Ascending aorta (tissue), 2 donors: Measurements from ENCODE around the gene ELOVL5. TPM values are rescaled to one million over a fixed set of nuclear protein-coding genes. Genes with fewer than 3 reads are reported as not detected.
"Not testable (repeated sequence)": the region's sequence is repeated elsewhere in the genome, so short reads cannot be mapped to it uniquely, and the experiment has no call there.

Experiments
- DNase-seq, 2 donors: peaks; one replicate each; pipeline ENCODE4 v3.0.0-alpha.2; 2019; ENCODE audit warnings: low spot score in 2 of 2
- H3K27ac ChIP-seq, 2 donors: fragments of 200-600 bp; sonication (generic); one replicate each; pipeline ENCODE4 v1.5.1; 2016 to 2017; ENCODE audit warnings: mild to moderate bottlenecking in 1 of 2
- H3K27me3 ChIP-seq: fragments of 200-600 bp; sonication (generic); one replicate; pipeline ENCODE4 v1.5.1; 2017
- H3K36me3 ChIP-seq, 2 donors: fragments of 200-600 bp; sonication (generic); one replicate each; pipeline ENCODE4 v1.5.1; 2016
- H3K4me1 ChIP-seq, 2 donors: fragments of 200-600 bp; sonication (generic); one replicate each; pipeline ENCODE4 v1.5.1; 2016 to 2017; ENCODE audit warnings: mild to moderate bottlenecking in 1 of 2
- H3K4me3 ChIP-seq, 2 donors: fragments of 200-600 bp; sonication (generic); one replicate each; pipeline ENCODE4 v1.5.1; 2016 to 2017; ENCODE audit warnings: mild to moderate bottlenecking in 1 of 2
- H3K9me3 ChIP-seq, 2 donors: fragments of 200-600 bp; sonication (generic); one replicate each; pipeline ENCODE4 v1.5.1; 2016
- intact Hi-C: fragments of 100-400 bp; cut with DNase I; formaldehyde crosslinking; loops from one replicate; pipeline ENCODE4 v1.15.1; 2023
- total RNA-seq: library from RNA; depleted of rRNA; stranded (reverse); fragments of >200 nt; gene quantifications from one replicate; pipeline ENCODE4 v1.1.0, GENCODE V29; 2016
- TF ChIP-seq, protein P1 (sequence below), 3 experiments: fragments of 200-600 bp in 2 of 3; fragments of 450-650 bp in 1 of 3; sonication (generic) in 2 of 3; IDR thresholded peaks; one replicate each; pipeline ENCODE4 v1.5.1; 2016 to 2019; ENCODE audit warnings: antibody characterized with exemption in 3 of 3, mild to moderate bottlenecking in 1 of 3, moderate library complexity in 1 of 3

Gene ELOVL5
- total RNA-seq, 1 donor from 2014 or later, result 53.7 TPM

DNA sequence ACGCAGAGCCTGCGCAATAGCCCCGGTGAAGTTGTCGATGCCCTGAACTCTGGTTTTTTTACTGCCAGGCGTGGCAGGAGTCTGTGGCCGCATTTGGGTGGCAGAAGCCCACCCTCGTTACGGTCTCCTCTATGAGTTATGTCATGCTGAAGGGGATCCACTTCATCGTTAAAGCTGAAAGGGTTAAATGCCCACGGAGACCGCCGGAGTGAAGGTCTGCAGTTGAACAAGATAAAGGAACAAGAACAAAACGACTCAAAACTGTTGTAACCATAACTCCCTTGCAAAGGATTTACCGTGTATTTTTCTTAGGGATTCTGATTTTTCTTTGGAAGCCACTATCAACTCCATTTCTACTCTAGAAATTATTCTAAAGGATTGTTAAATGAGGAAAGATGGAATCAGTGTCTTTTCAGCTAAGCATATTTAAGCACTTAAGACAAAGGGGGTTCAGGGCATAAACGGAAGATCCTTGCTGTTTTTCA lies 501 bp upstream of the ELOVL5 start:
- Histone ChIP-seq H3K36me3 (no peaks in the 10 kb centered on the region), H3K9me3 (no peaks in the 10 kb centered on the region), H3K4me3 (peak overlapping the region; percentile 93 to 98), H3K4me1 (peaks cover 0 to 5% of the 10 kb centered on the region in 2 donors), H3K27me3 (no peaks in the 10 kb centered on the region), H3K27ac (peak overlapping the region; percentile 99)
- no peak for DNase-seq
- TF ChIP-seq, protein P1, sequence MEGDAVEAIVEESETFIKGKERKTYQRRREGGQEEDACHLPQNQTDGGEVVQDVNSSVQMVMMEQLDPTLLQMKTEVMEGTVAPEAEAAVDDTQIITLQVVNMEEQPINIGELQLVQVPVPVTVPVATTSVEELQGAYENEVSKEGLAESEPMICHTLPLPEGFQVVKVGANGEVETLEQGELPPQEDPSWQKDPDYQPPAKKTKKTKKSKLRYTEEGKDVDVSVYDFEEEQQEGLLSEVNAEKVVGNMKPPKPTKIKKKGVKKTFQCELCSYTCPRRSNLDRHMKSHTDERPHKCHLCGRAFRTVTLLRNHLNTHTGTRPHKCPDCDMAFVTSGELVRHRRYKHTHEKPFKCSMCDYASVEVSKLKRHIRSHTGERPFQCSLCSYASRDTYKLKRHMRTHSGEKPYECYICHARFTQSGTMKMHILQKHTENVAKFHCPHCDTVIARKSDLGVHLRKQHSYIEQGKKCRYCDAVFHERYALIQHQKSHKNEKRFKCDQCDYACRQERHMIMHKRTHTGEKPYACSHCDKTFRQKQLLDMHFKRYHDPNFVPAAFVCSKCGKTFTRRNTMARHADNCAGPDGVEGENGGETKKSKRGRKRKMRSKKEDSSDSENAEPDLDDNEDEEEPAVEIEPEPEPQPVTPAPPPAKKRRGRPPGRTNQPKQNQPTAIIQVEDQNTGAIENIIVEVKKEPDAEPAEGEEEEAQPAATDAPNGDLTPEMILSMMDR (IDR thresholded peaks at IDR 0.05), result no peak
- intact Hi-C loops, result loop anchor here (2.0 to 10.0 kb wide), 3 partner anchors 200 to 844 kb away; partner anchors contain the start of gene GSTA4

DNA sequence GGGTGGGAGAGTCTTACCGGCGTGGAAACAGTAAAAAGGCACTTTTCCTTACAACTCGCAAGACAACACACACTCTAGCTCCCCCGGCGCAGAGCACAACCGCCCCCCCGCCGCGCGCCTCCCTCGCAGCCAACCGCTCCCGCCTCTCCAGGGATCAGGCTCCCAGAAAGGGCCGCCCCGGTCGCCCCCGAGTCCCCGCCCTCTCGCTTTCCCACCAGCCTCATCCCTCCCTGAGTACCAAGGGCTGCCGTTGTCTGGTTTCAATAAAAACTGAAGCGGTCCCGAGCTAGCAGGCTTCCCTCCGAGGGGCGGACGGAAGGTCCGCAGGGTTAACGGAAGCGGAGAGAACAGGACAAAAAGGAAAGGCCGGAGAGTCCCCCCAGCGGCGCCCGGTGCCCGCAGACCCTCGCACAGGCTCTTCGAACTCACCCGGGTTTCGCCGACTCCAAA lies 804 bp downstream of the ELOVL5 start:
- TF ChIP-seq, protein P1 (IDR thresholded peaks at IDR 0.05), result no peak
- Histone ChIP-seq H3K4me1 (peaks cover 0 to 6% of the 10 kb centered on the region in 2 donors), H3K4me3 (peak overlapping the region; percentile 93 to 98), H3K36me3 (no peaks in the 10 kb centered on the region), H3K27ac (peak overlapping the region; percentile 99), H3K27me3 (no peaks in the 10 kb centered on the region), H3K9me3 (no peaks in the 10 kb centered on the region)
- DNase-seq, result peak in 1 of 2 donors; percentile 85
- intact Hi-C loops, result loop anchor here (1.0 to 10.0 kb wide), 4 partner anchors 11 to 843 kb away; partner anchors contain the start of gene GSTA4

DNA sequence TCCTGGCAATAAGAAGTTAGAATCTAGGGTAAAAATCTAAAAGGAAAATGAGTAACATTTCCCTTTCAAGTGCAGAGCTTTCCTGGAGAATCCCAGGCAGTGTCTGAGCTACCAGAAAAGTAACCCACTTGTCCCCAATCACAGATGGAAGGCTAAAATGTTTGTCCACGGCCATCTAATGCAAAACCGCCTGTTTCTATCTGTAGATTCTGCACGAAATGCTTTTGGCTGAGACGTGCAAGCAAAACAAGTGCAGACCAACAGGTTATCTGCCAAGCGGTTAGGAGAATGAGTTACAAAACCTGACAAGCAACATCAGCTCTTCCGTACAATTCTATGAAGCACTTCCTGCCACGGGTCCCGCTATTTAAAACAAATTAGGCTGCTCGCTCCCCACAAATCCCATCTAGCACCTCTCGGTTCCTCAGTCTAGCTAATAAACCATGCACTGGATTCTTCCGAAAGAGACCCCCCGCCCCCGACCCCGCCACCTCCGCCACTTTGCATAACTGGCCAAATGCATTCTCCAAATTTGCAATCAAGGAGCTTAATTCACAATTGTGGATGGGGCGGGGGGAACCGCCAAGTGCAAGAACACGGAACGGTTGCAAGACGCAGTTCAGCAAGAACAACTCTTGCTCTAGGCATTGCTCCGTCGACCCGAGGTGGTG lies 1.4 kb downstream of the ELOVL5 start:
- TF ChIP-seq, protein P1 (IDR thresholded peaks at IDR 0.05), result no peak
- Histone ChIP-seq H3K27me3 (no peaks in the 10 kb centered on the region), H3K36me3 (no peaks in the 10 kb centered on the region), H3K4me3 (peak overlapping the region; percentile 93 to 98), H3K27ac (peak overlapping the region; percentile 99), H3K9me3 (no peaks in the 10 kb centered on the region), H3K4me1 (peaks cover 0 to 11% of the 10 kb centered on the region in 2 donors)
- intact Hi-C loops, result loop anchor here (10.0 kb wide), 1 partner anchor 843 kb away; no protein-coding TSS in a partner anchor
- no peak for DNase-seq

DNA sequence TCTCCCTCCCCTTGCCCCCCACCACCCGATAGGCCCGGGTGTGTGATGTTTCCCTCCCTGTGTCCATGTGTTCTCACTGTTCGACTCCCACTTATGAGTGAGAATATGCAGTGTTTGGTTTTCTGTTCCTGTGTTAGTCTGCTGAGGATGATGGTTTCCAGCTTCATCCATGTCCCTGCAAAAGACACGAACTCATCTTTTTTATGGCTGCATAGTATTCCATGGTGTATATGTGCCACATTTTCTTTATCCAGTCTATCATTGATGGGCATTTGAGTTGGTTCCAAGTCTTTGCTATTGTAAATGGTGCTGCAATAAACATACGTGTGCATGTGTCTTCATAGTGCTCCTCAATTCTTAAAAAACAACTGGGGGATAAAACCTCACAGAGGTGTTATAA lies 2.7 kb downstream of the ELOVL5 start:
- not testable (repeated sequence) for H3K27me3 ChIP-seq, H3K4me3 ChIP-seq, H3K27ac ChIP-seq, H3K9me3 ChIP-seq, H3K36me3 ChIP-seq, DNase-seq
- peaks cover 0 to 12% of the 10 kb centered on the region in 2 donors for H3K4me1 ChIP-seq
- intact Hi-C loops, result loop anchor here (10.0 kb wide), 1 partner anchor 841 kb away; no protein-coding TSS in a partner anchor

DNA sequence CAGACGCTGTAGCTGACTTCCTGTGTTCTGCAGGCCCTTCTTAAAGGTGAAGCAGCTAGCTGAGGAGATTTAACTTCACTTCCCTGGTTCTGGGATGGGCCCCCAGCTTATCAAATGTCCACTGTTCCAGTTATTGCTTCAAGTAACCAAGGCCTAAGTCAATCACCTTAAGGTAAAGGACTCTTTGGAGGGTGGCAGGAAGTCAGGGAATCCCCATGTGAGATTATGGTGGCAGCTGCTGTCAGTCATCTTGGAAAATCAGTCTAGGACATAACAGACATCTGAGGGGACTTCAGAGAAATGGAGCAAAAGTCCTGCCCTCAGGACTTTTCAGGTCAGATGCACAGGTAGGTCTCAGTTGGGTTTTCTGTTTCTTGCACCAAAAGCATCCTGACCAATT lies 3.8 kb downstream of the ELOVL5 start:
- Histone ChIP-seq H3K4me1 (peaks cover 0 to 12% of the 10 kb centered on the region in 2 donors), H3K27ac (no peak overlapping the region), H3K27me3 (no peaks in the 10 kb centered on the region), H3K36me3 (no peaks in the 10 kb centered on the region), H3K4me3 (no peak overlapping the region), H3K9me3 (no peaks in the 10 kb centered on the region)
- TF ChIP-seq, protein P1 (IDR thresholded peaks at IDR 0.05), result no peak
- intact Hi-C loops, result loop anchor here (10.0 kb wide), 1 partner anchor 840 kb away; no protein-coding TSS in a partner anchor
- DNase-seq, result no peak

DNA sequence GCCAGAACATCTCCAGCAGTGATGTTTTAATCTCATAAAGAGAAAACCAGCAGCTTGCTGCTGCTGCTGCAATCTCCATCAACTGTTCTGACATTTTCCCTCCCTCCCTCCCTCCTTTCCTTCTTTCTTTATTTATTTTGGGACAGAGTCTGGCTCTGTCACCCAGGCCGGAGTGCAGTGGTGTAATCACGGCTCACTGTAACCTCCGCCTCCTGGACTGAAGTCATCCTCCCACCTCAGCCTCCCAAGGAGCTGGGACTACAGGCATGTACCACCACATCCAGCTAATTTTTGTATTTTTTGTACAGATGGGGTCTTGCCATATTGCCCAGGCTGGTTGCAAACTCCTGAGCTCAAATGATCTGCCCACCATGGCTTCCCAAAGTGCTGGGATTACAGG lies 5.7 kb downstream of the ELOVL5 start:
- Histone ChIP-seq H3K36me3 (no peaks in the 10 kb centered on the region), H3K9me3 (no peaks in the 10 kb centered on the region), H3K4me1 (peaks cover 0 to 12% of the 10 kb centered on the region in 2 donors), H3K27ac (no peak overlapping the region), H3K4me3 (no peak overlapping the region), H3K27me3 (no peaks in the 10 kb centered on the region)
- intact Hi-C loops, result loop anchor here (10.0 kb wide), 1 partner anchor 838 kb away; no protein-coding TSS in a partner anchor
- TF ChIP-seq, protein P1 (IDR thresholded peaks at IDR 0.05), result no peak
- DNase-seq, result no peak
